ENCODE measurements around the gene ZNF221.
"Not testable (repeated sequence)": the region's sequence is repeated elsewhere in the genome, so short reads cannot be mapped to it uniquely, and the experiment has no call there.

ZNF221 gene

DNA sequence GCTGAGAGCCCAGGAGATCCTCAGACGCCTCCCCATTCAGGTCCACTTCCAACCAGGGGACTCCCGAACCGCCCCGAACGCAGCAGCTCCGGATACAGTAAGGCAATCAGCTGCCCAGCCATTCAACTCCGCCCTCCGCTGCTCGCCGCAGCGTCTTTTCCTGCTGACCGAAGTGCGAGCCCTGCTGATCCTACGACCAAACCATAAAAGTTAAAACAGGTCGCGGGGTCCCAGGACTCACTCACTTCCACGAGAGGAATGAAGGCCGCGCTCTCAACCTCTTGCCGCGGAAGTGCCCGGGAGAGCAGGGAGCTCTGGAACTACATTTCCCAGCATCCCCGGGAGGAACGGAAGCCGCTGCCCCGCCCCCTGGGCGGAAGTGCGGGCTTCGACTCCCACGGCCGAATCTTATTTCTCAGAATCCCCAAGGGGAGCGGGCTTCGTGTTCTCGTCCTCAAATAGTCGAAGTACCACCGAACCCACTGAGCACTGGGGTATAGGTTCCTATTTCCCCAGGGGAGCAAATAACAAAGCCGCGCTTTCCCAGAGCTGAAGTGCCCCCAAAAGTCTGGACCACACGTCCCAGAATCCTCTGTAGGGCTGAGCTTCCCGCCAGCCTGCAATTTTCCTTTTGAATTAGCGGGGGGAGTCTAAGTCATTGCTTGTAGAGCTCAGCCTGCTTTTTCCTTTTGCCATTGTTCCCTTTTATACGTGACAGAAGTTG is 15.9 kb upstream of the ZNF221 start, which contains the start of gene ZNF45:
TSS of gene ZNF45 (minus strand) at position 298 of the 724 bp plus-strand sequence. CDS start 13,097 bp downstream, outside the sequence.
- peak; percentile 59 for DNase-seq (ENCODE audit: extremely low read depth, low read depth)
- H3K4me3 ChIP-seq (replicated peaks; ENCODE audit: low read depth, low read length), result peak within 1 kb of the TSS; percentile 74
- TF ChIP-seq, protein P1, sequence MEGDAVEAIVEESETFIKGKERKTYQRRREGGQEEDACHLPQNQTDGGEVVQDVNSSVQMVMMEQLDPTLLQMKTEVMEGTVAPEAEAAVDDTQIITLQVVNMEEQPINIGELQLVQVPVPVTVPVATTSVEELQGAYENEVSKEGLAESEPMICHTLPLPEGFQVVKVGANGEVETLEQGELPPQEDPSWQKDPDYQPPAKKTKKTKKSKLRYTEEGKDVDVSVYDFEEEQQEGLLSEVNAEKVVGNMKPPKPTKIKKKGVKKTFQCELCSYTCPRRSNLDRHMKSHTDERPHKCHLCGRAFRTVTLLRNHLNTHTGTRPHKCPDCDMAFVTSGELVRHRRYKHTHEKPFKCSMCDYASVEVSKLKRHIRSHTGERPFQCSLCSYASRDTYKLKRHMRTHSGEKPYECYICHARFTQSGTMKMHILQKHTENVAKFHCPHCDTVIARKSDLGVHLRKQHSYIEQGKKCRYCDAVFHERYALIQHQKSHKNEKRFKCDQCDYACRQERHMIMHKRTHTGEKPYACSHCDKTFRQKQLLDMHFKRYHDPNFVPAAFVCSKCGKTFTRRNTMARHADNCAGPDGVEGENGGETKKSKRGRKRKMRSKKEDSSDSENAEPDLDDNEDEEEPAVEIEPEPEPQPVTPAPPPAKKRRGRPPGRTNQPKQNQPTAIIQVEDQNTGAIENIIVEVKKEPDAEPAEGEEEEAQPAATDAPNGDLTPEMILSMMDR (IDR thresholded peaks at IDR 0.05; ENCODE audit: low read depth, low read length, missing control alignments), result no peak

DNA sequence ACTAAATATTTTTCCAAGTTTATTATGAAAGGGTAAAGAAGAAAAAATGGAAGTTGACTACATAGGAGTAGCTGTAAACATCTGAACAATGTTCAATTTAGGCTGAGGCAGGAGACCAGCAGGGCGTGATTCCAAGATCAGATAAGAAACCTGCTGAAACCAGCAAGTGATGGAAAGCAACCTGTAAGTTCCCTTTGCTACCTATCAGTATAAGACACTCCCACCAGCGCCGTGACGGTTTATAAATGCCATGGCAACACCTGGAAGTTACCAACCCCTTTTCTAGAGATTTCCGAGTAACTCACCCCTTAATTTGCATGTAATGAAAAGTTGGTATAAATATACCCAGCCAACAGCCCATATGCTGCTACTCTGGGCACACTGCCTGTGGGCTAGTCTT is 14.8 kb upstream of the ZNF221 start:
- DNase-seq (ENCODE audit: extremely low read depth, low read depth), result no peak
- no peak overlapping the region for H3K4me3 ChIP-seq (replicated peaks; ENCODE audit: low read depth, low read length)
- TF ChIP-seq, protein P1 (IDR thresholded peaks at IDR 0.05; ENCODE audit: low read depth, low read length, missing control alignments), result no peak

DNA sequence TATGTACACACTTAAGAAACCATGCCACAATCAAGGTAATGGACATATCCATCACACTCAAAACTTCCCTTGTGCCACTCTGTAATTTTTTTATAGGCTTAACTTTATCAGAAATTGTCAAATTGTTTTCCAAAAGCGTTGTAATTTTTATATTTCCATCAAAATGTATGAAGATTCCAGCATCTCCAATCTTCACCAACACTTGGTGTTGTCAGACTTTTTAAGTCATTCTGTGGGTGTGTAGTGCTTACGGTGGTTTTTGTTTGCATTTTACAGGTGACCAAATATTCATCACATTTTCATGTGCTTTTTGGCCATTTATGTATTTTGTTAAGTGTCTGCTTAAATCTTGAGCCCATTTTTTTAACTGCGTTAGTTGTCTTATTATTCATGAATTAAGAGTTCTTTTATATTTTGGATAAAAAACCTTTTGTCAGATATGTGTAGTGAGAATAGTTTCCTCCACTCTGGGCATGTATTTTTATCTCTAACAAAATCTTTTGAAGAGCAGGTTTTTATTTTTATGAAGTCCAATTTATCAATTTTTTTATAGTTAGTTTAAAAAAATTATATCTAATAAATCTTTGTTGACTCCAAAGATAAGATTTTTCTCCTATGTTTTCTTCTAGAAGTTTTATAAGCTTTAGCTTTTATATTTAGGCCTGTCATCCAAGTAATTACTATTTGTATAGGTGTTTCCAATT is 11.3 kb upstream of the ZNF221 start:
- no peak for DNase-seq (ENCODE audit: extremely low read depth, low read depth)
- TF ChIP-seq, protein P1 (IDR thresholded peaks at IDR 0.05; ENCODE audit: low read depth, low read length, missing control alignments), result no peak
- H3K4me3 ChIP-seq (replicated peaks; ENCODE audit: low read depth, low read length), result no peak overlapping the region

DNA sequence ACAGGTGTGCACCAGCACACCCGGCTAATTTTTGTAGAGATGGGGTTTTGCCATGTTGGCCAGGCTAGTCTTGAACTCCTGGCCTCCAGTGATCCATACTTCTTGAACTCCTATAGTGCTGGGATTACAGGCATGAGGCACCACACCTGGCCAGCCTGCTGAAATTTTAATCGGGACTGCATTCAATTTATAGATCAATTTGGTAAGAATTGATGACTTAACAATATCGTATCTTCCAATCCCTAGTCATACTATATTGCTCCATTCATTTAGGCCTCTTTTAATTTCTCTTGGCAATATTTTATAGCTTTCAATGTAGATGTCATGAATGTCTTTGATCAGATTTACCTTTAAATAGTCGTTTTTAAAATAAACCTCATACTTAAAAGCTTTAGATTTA is 10.3 kb upstream of the ZNF221 start:
- H3K4me3 ChIP-seq (replicated peaks; ENCODE audit: low read depth, low read length), result no peak overlapping the region
- no peak for DNase-seq (ENCODE audit: extremely low read depth, low read depth)
- TF ChIP-seq, protein P1 (IDR thresholded peaks at IDR 0.05; ENCODE audit: low read depth, low read length, missing control alignments), result no peak

DNA sequence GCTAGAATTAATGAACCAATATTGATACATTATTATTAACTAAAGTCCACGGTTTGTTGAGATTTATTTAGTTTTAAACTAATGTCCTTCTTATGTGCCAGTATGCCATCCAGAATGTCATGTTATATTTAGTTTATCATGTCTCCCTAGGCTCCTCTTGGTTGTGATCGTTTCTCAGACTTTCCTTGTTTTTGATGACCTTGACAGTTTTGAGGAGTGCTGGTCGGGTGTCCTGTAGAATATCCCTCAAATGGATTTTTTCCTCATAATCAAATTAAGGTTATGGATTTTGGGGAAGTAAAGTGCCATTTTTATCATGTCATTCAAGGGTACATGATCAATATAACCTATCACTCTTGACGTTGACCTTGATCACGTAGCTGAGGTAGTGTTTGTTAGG is 9.8 kb upstream of the ZNF221 start:
- no peak for DNase-seq (ENCODE audit: extremely low read depth, low read depth)
- no peak overlapping the region for H3K4me3 ChIP-seq (replicated peaks; ENCODE audit: low read depth, low read length)
- TF ChIP-seq, protein P1 (IDR thresholded peaks at IDR 0.05; ENCODE audit: low read depth, low read length, missing control alignments), result no peak

DNA sequence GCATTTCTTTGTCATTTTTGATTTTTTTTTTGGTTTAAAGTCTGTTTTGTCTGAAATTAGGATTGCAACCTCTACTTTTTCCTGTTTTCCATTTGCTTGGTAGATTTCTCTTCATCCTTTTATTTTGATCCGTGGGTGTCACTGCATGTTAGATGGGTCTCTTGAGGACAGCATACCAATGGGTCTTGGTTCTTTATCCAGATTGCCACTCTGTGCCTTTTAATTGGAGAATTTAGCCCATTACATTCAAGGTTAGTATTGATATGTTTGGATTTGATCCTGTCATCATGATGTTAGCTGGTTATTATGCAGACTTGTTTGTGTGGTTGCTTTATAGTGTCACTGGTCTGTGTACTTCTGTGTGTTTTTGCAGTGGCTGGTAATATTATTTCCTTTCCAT is 3.6 kb upstream of the ZNF221 start:
- not testable (repeated sequence) for H3K4me3 ChIP-seq (replicated peaks; ENCODE audit: low read depth, low read length); DNase-seq (ENCODE audit: extremely low read depth, low read depth)

DNA sequence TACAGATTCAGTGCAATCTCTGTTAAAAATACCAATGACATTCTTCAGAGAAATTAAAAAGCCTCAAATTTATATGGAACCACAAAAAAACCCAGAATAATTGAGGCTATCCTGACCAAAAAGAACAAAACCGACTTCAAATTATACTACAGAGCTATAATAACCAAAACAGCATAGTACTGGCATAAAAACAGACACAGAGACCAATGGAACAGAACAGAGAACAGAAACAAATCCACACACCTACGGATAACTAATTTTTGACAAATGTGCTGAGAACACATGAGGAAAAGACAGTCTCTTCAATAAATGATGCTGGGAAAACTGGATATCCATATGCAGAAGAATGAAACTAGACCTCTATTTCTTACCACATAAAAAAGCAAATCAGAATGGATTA is 1.2 kb upstream of the ZNF221 start:
- not testable (repeated sequence) for DNase-seq (ENCODE audit: extremely low read depth, low read depth); H3K4me3 ChIP-seq (replicated peaks; ENCODE audit: low read depth, low read length)
